ELF-1 (cell line): Measurements from ENCODE around the gene SLF2.

Experiments used
- DNase-seq: peaks from one replicate; pipeline ENCODE4 v3.0.0-alpha.2; 2016; ENCODE audit warnings: low read depth, low spot score

SLF2 gene

GRCh38 chr10:101014230-101014884 lies 101.6 kb downstream of the SLF2 start:
- DNase-seq, result peak; percentile 89
